Activated T-helper 1 cell treated with anti-CD3 and anti-CD28 coated beads, Interleukin-12 subunit alpha, Interleukin-12 subunit beta, Interleukin-2, Interleukin-4 antibody, amounts not matched to agents 30 ng/mL and 10 ng/mL and 1 ng/mL, durations not matched to agents 14 hours and 24 hours and 36 hours (primary cell): ENCODE results near the gene FBXO48. TPM values are rescaled to one million over a fixed set of nuclear protein-coding genes. Genes with fewer than 3 reads are reported as not detected.

ENCODE experiments used
- DNase-seq: peaks from one replicate; pipeline ENCODE4 v3.0.0; 2021; ENCODE audit warnings: low spot score
- H3K27ac Mint-ChIP-seq: one replicate; pipeline ENCODE4 v1.8.0; 2021; ENCODE audit warnings: mild to moderate bottlenecking, mixed read lengths
- H3K27me3 Mint-ChIP-seq: one replicate; pipeline ENCODE4 v1.8.0; 2022; ENCODE audit warnings: mild to moderate bottlenecking, moderate library complexity, mixed read lengths; ENCODE audit not compliant: insufficient read depth
- H3K36me3 Mint-ChIP-seq: one replicate; pipeline ENCODE4 v1.8.0; 2021; ENCODE audit warnings: low read depth, mixed read lengths
- H3K4me1 Mint-ChIP-seq: one replicate; pipeline ENCODE4 v1.8.0; 2021; ENCODE audit warnings: low read depth, mixed read lengths
- H3K4me3 Mint-ChIP-seq: one replicate; pipeline ENCODE4 v1.8.0; 2021; ENCODE audit warnings: mild to moderate bottlenecking, moderate library complexity, mixed read lengths
- H3K9me3 Mint-ChIP-seq: one replicate; pipeline ENCODE4 v1.8.0; 2021; ENCODE audit warnings: mixed read lengths
- intact Hi-C: fragments of 100-400 bp; cut with micrococcal nuclease; formaldehyde crosslinking; loops from one replicate; pipeline ENCODE4 v1.15.1; 2024
- total RNA-seq: library from RNA; stranded (reverse); gene quantifications from 2 replicates; pipeline ENCODE4 v1.2.3, GENCODE V29; 2022

FBXO48 gene
- total RNA-seq, 1 donor from 2014 or later = 1.4 TPM

DNA sequence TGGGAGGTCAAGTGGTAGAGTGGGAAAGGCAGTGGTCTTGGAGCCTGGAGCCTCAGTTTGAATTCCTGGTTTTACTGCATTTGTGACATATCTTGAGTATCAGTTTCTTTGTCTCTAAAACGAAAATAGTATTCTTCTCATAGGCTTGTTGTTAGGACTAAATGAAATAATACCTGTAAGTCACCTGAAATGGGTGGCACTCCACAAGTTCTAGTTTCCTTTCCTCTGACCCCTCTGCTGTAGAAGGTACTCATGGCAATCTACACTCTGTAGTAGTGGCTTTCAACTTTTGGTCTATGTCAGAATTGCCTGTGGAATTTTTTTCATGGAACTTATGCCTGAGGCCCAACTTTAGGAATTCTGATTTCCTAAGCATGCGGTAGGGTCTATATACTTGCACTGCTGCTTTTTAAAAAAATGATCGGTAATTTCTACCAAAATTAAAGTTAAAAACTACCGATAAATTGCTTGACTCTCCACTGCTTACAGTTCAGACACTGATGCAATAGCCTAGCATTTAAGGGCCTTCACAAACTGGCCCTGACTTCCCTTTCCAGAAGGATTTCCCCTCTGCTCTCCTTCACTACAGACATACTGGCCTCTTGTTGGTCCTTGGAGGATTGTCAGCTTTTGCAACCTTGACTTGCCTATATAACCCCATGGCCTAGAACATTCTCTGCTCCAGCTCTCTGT is 54.8 kb downstream of the FBXO48 start:
- peaks cover 4% of the 10 kb centered on the region for H3K36me3 Mint-ChIP-seq
- H3K27ac Mint-ChIP-seq = no peak overlapping the region
- H3K4me3 Mint-ChIP-seq = no peak overlapping the region
- no peak for DNase-seq
- peaks cover 9% of the 10 kb centered on the region for H3K27me3 Mint-ChIP-seq
- H3K9me3 Mint-ChIP-seq = peaks cover 14% of the 10 kb centered on the region
- intact Hi-C loops = no loop called here
- peaks cover 10% of the 10 kb centered on the region for H3K4me1 Mint-ChIP-seq

GRCh38 chr2:68411397-68412126 is 55.5 kb downstream of the FBXO48 start:
- Mint-ChIP-seq H3K4me3 (no peak overlapping the region), H3K27ac (no peak overlapping the region), H3K9me3 (peaks cover 14% of the 10 kb centered on the region), H3K4me1 (peaks cover 10% of the 10 kb centered on the region), H3K36me3 (peaks cover 4% of the 10 kb centered on the region), H3K27me3 (peaks cover 15% of the 10 kb centered on the region)
- intact Hi-C loops = no loop called here
- DNase-seq = no peak

Other genes starting within 250 kb of the FBXO48 start
- gene PPP3R1, start 214.8 kb downstream of the FBXO48 start, total RNA-seq = 84.2 and 85.9 TPM in 2 replicates
- gene CNRIP1, start 147.3 kb downstream of the FBXO48 start, total RNA-seq = not detected in 2 replicates
- 3.2 TPM in 2 replicates for gene PLEK, start 102.0 kb downstream of the FBXO48 start, total RNA-seq
- gene APLF, start 291 bp upstream of the FBXO48 start, total RNA-seq = 2.3 and 3.0 TPM in 2 replicates
- gene PROKR1, start 176.3 kb upstream of the FBXO48 start, total RNA-seq = not detected in 2 replicates